Measurements from ENCODE around the gene DNAI2. TPM values are rescaled to one million over a fixed set of nuclear protein-coding genes. Genes with fewer than 3 reads are reported as not detected.
"Not testable (repeated sequence)": the region's sequence is repeated elsewhere in the genome, so short reads cannot be mapped to it uniquely, and the experiment has no call there.

The DNAI2 gene
- total and polyA plus RNA-seq, 8 donors, result 0.77 to 6.6 (median 4.1) TPM; not detected in 1

DNA sequence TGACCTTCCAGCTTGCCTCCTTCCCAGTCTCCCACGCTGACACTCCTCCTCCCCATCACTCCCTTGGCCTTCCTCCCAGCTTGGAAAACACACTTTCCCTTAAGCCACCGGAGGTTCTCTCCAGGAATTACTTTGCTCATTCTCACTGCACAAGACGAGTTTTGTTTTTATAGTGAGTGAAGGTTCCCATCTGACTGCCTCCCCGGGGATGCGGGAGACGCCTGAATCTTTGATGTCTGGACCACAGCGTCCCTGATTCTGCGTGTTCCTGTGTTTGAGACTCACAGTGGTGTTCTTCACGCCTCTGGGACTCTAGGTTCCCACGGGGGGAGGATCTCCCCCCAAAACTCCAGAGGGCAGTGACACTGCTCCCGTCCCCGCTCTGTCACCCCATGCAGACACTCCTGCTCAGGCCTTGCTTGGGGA lies 2.0 kb downstream of the DNAI2 start:
- DNase-seq (peak in 1 of 4 donors; percentile 55), ATAC-seq (peak; percentile 11)
- H3K9me3 ChIP-seq, result no peaks in the 10 kb centered on the region
- intact Hi-C loops (cut with DNase I), result no loop called here
- H3K27ac ChIP-seq, result no peak overlapping the region
- peaks cover 5 to 14% of the 10 kb centered on the region in 2 donors for H3K4me1 ChIP-seq
- H3K36me3 ChIP-seq, result no peaks in the 10 kb centered on the region
- peaks cover 5 to 42% of the 10 kb centered on the region in 2 donors for H3K27me3 ChIP-seq
- TF ChIP-seq CTCF (IDR thresholded peaks at IDR 0.05), result no peak
- H3K4me3 ChIP-seq, result no peak overlapping the region

- DNase-seq (no peak), ATAC-seq (no peak)
- Histone ChIP-seq H3K4me1 (peaks cover 5 to 14% of the 10 kb centered on the region in 2 donors), H3K36me3 (no peaks in the 10 kb centered on the region), H3K9me3 (no peaks in the 10 kb centered on the region), H3K27ac (no peak overlapping the region), H3K27me3 (peaks cover 5 to 42% of the 10 kb centered on the region in 2 donors), H3K4me3 (no peak overlapping the region)
- no peak for TF ChIP-seq CTCF (IDR thresholded peaks at IDR 0.05)
- intact Hi-C loops (cut with DNase I), result no loop called here
Observed at GRCh38 chr17:74276541-74277009, 2.5 kb downstream of the DNAI2 start.

DNA sequence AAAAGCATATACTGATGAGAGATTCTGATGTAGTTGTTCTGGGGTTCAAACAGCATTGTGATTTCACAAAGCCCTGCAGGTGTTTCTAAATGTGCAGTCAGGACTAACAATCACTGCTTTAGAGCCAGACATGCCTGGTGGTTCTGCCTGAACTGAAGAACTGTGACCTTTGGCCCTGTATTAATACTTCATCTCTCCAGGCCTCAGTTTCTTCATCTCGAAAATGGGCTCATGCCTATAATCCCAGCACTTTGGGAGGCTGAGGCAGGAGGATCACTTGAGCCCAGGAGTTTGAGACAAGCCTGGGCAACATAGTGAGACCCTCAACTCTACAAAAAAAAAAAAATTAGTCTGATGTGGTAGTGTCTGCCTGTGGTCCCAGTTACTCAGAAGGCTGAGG lies 3.9 kb downstream of the DNAI2 start:
- DNase-seq (no peak), ATAC-seq (no peak)
- H3K27ac ChIP-seq, result no peak overlapping the region
- intact Hi-C loops (cut with DNase I), result no loop called here
- TF ChIP-seq CTCF (IDR thresholded peaks at IDR 0.05), result no peak
- H3K27me3 ChIP-seq, result peaks cover 5 to 36% of the 10 kb centered on the region in 2 donors
- no peaks in the 10 kb centered on the region for H3K9me3 ChIP-seq
- H3K36me3 ChIP-seq, result no peaks in the 10 kb centered on the region
- H3K4me3 ChIP-seq, result no peak overlapping the region
- H3K4me1 ChIP-seq, result peaks cover 5 to 19% of the 10 kb centered on the region in 2 donors

GRCh38 chr17:74279617-74280016 lies 5.6 kb downstream of the DNAI2 start:
- H3K36me3 ChIP-seq; intact Hi-C loops (cut with DNase I); DNase-seq; ATAC-seq; H3K9me3 ChIP-seq; H3K4me3 ChIP-seq; H3K27ac ChIP-seq: not testable (repeated sequence)
- Histone ChIP-seq H3K27me3 (peaks cover 0 to 32% of the 10 kb centered on the region in 2 donors), H3K4me1 (peaks cover 0 to 11% of the 10 kb centered on the region in 2 donors)

- ATAC-seq (peak; percentile 12), DNase-seq (peak in 1 of 4 donors; percentile 65)
- no peak overlapping the region for H3K4me3 ChIP-seq
- intact Hi-C loops (cut with DNase I), result no loop called here
- H3K27ac ChIP-seq, result no peak overlapping the region
- H3K27me3 ChIP-seq, result peaks cover 0 to 32% of the 10 kb centered on the region in 2 donors
- peaks cover 0 to 7% of the 10 kb centered on the region in 2 donors for H3K4me1 ChIP-seq
- no peak for TF ChIP-seq CTCF (IDR thresholded peaks at IDR 0.05)
- H3K36me3 ChIP-seq, result no peaks in the 10 kb centered on the region
- H3K9me3 ChIP-seq, result no peaks in the 10 kb centered on the region
Observed at GRCh38 chr17:74280093-74280513, 6.1 kb downstream of the DNAI2 start.

- no peaks in the 10 kb centered on the region for H3K9me3 ChIP-seq
- peaks cover 0 to 19% of the 10 kb centered on the region in 2 donors for H3K27me3 ChIP-seq
- H3K4me3 ChIP-seq, result no peak overlapping the region
- TF ChIP-seq CTCF (IDR thresholded peaks at IDR 0.05), result no peak
- no peaks in the 10 kb centered on the region for H3K36me3 ChIP-seq
- no peak overlapping the region for H3K27ac ChIP-seq
- intact Hi-C loops (cut with DNase I), result no loop called here
- peak in 1 of 4 donors; percentile 63 for DNase-seq
- peaks cover 0 to 7% of the 10 kb centered on the region in 2 donors for H3K4me1 ChIP-seq
- ATAC-seq, result no peak
Observed at GRCh38 chr17:74281799-74282198, 7.8 kb downstream of the DNAI2 start.

DNA sequence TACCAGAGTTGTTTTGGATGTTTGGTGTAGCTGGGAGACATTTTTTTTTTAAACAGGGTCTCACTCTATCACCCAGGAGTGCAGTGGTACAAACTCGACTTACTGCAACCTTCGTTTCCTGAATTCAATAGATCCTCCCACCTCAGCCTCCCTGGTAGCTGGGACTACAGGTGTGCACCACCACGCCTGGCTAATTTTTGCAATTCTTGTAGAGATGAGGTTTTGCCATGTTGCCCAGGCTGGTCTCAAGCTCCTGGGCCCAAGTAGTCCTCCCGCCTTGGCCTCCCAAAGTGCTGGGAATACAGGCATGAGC lies 8.2 kb downstream of the DNAI2 start:
- H3K36me3 ChIP-seq; DNase-seq; H3K4me1 ChIP-seq; H3K4me3 ChIP-seq; ATAC-seq; H3K9me3 ChIP-seq; intact Hi-C loops (cut with DNase I); H3K27ac ChIP-seq: not testable (repeated sequence)
- peaks cover 0 to 19% of the 10 kb centered on the region in 2 donors for H3K27me3 ChIP-seq
